GM19468 (cell line): Measurements from ENCODE around the gene GRID1.

Experiments used
- ATAC-seq: cut with Tn5 transposase; IDR thresholded peaks from one replicate; pipeline ENCODE4 v1.9.1; 2021; ENCODE audit warnings: mild to moderate bottlenecking, moderate library complexity, moderate number of reproducible peaks; ENCODE audit not compliant: unreplicated experiment; ENCODE audit errors: extremely low read depth

GRID1 gene

DNA sequence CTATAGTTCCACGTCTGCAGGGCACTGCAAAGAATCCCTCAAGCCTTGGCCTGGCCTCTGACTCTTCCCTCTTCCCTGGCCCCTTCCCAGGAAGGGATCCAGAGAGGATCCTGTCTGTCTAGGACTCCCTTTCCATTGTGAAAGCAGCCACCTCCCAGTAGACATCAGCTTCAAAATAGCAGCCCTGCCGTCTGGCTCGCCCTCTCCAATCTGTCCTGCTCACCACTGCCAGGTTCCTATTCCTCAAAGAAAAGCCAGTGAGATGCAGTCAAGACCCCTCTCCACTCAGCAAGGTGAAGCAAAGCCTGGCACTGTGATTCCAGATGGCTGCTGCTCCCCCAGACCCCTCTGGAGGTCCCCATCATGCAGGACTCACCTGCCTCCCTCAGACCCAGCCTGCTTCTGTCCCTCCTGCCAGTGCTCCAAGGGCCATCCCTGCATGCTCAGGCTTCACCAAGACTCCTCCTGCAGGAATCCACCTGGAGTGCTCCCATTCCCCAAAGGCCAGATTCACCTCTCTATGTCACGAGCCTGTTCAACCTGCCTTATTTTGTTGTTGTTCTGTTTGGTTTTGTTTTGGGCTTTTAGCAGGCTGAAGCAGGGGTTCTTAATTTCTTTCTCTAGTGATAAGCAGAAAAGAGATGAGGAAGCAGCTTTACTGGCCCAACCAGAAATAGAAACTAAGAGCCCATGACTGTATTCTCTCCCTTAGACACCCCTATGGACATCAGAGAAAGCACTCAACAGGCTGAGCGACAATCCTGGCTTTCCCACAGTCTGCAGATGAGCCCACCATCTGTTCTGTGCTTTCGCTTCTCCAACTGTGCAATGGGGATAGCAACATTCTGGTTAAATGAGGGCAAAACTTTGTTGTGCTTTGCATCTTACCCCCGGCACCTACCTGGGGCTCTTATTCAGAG, 305.1 kb downstream of the GRID1 start:
- no peak for ATAC-seq

- no peak for ATAC-seq
Observed at GRCh38 chr10:86060386-86061277, 306.0 kb downstream of the GRID1 start.

DNA sequence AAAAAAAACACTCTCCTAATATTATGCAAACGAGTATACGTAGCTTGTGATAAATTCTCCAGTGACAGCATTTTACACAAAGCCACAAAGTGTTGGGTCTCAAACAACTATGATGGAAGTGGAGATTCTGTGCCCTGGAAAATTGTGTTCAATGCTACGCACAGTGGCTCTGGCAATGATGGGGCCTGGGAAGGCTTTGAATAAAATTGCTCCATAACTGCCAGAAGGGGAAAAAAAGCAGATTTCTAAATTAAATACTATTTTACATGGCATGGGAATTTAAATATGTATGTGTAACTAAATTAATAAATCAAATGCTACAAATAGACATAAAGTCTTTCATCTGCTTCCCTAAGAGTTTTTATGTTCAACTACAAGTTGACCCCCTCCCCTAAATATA, 306.7 kb downstream of the GRID1 start:
- no peak for ATAC-seq

- no peak for ATAC-seq
Observed at GRCh38 chr10:86058964-86059363, 307.6 kb downstream of the GRID1 start.

DNA sequence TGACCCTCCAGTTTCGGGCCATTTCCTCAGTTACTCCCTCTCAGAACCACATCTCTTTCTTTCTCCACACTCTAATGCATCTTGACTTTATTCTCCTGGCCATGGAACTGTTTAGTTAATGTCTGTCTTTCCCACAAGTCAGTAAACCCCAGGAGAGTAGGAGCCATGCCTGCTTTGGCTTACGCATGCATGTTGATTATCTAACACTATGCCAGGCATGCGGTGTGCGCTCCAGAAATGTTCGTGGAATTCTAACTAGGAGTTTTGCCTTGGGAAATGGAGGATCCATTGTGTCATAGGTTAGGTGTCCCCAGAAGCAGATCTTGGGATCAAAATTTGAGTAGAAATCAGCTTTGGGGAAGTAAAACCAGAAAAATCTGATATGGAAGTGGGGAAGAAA, 308.9 kb downstream of the GRID1 start:
- ATAC-seq, result no peak

DNA sequence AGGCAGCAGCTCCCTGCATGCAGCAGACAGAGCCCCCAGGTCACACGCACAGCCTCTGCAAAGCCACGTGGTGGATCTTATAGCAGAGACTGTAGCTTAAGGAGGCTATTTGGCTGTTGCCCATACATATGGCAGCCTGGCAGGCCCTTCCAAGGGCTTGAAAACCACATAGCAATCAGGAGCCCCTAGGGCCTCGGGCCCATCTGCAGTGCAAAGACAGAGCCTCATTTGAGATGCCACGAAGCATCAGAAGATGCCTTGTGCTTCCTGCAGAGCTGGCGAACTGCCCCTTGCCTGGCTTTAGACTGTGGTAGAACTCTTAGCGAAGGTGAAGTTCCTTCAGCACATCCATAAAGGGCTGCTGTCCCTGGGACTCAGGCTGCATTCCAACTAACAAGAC, 309.9 kb downstream of the GRID1 start:
- ATAC-seq, result no peak

DNA sequence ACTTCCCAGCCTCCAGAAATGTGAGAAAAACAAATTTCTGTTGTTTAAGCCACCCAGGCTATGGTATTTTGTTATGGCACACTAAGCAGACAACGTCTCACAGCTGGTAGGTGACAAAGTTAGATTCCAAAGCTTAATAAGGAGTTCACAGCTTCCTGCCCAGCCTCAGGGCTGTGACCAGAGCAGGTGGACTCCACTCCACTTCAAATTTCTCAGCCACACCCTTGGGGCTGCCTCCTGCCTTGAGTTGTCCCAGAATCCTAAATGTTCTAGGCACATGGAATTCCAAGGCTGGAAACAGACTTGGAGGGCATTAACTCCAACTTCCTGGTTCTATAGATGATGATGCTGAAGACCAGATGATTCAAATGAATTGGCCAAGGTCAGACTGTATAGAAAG, 310.7 kb downstream of the GRID1 start:
- no peak for ATAC-seq

GRCh38 chr10:86053675-86054074, 312.9 kb downstream of the GRID1 start:
- no peak for ATAC-seq

- no peak for ATAC-seq
Observed at GRCh38 chr10:86051586-86051985, 315.0 kb downstream of the GRID1 start.

GRCh38 chr10:86049442-86049841, 317.2 kb downstream of the GRID1 start:
- ATAC-seq, result no peak

GRCh38 chr10:86048973-86049372, 317.6 kb downstream of the GRID1 start:
- ATAC-seq, result no peak

DNA sequence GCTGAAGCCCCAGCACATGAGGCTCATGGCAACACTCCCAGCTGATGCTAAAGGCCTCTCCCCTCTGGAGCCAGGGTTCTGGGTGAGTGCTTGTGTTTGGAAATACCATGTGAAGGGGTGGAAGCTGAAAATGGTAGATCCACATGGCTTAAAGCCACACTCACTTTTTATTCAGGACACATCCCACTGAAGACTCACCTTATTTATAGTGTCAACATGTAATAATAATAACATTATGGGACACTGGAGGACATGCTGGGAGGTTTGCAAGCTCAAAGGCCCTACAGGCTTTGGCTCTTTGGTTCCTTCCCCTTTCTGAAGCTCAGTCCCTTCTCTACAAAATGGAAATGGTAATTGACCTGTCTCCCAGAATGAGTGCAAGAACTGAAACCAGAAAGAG, 318.0 kb downstream of the GRID1 start:
- ATAC-seq, result no peak

DNA sequence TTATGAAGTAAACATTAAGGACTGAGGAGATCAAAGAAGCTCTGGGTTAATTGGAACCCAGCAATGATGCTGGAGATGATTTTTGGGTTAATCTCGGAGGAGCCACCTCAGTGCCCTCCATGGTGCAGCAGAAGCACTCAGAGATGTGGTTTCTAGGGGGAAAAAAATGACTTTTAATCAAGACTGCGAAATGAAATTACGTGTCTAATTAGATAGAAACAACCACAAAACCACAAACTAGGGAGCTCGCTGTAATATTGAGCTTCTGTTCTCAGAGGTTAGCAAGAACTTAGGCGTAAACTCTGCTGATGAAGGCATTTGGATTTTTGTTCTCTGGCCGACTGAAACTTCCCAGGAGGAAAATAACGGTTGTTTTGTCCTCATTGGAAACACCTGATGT, 319.0 kb downstream of the GRID1 start:
- no peak for ATAC-seq

DNA sequence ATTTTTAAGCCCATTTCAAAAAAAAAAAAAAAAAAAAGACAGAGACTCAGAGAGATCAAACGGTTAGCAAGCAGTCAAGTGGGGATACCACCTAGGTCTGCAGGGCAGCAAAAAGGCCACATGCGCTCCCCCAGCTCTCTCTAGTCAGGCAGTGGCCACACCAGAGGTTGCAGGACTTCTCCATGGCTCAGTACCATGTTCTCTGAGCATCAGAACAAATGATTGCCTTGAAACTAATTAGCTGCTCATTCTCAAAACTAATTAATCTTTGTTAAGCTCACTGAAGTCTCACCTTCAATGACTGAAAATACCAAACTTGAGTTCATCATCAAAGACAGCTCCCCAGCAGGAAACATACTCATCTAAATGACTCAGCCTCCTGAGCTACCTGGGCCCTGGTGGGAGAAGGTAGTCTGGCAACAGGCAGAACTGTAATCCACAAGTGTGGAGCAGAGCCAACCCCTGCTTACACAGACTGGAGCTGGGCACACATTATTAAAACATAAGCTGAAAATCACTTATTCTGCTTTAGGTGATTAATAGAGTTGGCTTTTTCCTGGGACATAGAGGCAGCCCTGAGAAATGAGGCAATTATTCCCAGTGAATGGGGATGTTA, 319.6 kb downstream of the GRID1 start:
- no peak for ATAC-seq

GRCh38 chr10:86045896-86046295, 320.7 kb downstream of the GRID1 start:
- no peak for ATAC-seq

DNA sequence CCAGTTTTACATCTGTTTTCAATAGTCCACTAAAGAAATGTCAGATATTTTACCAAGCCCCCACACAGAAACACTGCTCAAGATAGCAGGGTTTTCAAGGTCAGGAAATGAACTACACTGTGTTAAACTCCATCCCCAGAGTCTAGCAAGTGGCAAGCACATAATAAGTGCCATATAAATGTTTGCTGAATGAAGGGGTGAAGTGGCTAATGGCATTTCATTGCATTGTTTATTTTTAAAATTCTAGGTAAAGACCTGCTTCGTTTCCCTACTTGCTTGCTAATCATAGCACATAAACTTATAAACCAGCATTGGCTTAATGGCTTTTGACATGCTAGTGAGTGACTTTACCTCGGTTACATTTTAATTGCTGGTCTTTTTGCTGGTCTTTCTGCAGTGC, 322.6 kb downstream of the GRID1 start:
- ATAC-seq, result no peak

DNA sequence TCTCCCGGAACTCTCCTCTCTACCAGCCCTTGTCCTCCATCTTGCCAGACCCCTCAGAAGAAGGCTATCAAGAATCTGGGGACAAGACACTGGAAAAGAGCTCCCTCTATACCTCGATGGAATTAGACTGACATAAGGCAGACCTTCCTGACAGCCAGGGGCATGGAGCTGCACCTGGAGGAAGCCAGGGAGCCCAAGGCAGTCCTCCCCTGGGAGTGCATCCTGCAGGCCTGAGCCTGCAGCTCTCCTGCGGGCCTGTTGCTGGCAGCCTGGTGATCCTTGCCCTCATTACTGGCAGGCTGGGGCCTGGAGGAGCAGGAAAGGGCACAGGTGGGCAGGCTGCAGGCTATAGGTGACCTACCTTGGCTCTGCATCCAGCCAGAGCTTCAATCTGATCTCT, 323.4 kb downstream of the GRID1 start:
- no peak for ATAC-seq

DNA sequence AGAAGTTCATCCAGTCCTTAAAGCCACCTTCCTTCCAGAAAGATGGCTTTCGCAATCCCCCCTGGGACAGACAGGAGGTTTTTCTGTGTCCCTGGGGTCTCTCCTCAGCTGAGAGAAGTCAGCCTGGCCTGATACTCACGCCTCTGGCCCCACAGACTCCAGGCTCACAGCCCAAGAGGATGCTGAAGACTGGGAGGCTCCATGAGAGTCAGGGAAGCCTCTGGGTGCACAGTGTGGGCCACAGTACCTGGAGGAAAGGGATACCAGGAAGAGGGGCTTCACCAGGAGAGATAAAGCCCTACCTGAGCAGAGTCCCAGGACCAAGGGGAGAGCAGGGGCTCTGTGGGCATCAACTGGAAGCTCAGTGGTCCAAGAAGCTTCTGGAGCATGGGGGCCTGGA, 324.4 kb downstream of the GRID1 start:
- no peak for ATAC-seq

- ATAC-seq, result no peak
Observed at GRCh38 chr10:86041116-86041515, 325.5 kb downstream of the GRID1 start.

GRCh38 chr10:86038371-86038770, 328.2 kb downstream of the GRID1 start:
- no peak for ATAC-seq

DNA sequence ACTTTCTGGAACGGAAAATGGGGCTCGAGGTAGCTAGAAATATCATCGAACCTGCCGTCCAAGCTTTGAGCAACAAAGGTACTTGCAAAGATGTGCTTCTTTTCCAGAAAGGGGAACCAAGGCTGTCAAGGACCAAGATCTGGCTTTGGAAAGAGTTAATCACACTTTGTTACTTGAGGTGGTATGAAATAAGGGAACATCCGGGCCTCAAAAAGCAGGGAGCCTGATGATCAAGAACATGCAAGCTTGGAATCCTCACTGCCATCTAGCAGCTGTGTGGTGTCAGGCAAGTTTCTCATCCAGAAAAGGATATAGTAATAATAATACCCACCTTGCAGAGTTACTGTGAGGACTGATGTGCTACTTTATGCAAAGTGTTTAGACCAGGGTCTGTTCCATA, 329.5 kb downstream of the GRID1 start:
- ATAC-seq, result no peak
